ENCODE results near the gene PRKCA.

Gene PRKCA

DNA sequence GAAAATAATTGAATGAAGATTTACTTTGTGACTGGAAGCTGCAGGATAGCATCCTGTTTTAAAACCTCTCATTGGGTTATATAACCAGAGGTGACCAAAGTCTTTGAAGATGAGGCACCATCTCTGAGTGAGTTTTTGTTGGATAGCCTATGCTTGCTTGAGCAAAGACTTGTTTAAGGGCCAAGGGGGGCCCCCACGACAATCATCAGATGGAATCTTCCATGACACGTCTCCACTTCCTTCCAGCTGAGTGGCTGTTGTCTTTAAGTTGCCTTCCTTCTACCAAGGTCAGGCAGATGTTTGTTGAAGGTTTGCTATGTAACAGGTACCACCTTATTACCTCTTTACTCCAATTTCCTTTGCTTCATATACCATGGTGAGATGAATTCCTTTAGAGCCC lies 188.8 kb downstream of the PRKCA start:
- TF ChIP-seq, protein P1, sequence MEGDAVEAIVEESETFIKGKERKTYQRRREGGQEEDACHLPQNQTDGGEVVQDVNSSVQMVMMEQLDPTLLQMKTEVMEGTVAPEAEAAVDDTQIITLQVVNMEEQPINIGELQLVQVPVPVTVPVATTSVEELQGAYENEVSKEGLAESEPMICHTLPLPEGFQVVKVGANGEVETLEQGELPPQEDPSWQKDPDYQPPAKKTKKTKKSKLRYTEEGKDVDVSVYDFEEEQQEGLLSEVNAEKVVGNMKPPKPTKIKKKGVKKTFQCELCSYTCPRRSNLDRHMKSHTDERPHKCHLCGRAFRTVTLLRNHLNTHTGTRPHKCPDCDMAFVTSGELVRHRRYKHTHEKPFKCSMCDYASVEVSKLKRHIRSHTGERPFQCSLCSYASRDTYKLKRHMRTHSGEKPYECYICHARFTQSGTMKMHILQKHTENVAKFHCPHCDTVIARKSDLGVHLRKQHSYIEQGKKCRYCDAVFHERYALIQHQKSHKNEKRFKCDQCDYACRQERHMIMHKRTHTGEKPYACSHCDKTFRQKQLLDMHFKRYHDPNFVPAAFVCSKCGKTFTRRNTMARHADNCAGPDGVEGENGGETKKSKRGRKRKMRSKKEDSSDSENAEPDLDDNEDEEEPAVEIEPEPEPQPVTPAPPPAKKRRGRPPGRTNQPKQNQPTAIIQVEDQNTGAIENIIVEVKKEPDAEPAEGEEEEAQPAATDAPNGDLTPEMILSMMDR (IDR thresholded peaks at IDR 0.05; ENCODE audit: control insufficient read depth, extremely low read depth, insufficient read depth) = no peak
- H3K4me3 ChIP-seq (ENCODE audit: low read depth, low read length) = no peak overlapping the region
- no peak for DNase-seq (ENCODE audit: low read depth)

DNA sequence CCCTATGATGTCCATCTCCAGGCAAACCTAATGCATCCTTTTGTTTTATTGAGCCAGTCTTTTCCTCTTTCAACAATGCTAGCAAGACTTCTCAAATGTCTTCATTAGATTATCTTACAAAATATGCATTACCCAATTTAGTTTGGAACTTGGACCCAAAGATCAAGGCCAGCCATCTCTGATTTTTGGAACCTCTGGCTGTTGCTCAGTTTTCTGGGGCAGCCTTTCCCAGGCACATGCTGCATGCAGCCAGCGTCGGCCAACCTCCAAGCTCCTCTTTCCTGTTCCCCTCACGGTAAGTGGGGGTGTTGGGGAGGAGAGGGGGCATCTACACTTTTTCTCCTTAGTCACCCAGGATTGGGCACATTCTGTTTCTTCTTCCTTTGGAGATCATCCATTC lies 189.3 kb downstream of the PRKCA start:
- TF ChIP-seq, protein P1 (IDR thresholded peaks at IDR 0.05; ENCODE audit: control insufficient read depth, extremely low read depth, insufficient read depth) = no peak
- no peak for DNase-seq (ENCODE audit: low read depth)

DNA sequence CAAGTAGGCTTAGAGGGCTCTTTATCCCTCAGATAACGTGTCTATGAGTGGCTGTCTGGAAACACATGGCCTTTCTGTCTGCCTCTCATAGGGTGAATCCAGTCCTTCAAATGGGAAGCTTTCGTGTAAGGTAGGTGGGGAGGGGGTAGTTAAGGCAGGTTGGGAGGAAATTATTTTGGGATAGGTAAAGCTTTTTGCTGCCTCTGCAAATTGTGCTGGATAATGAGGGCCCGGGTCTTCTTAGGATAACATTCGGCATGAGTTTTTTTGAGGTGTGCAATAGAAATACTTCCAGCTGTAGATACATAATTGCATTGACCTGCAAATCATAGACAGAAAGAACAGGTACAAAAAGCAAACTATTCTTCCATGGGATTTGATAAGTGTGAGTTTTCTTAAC lies 189.7 kb downstream of the PRKCA start:
- H3K4me3 ChIP-seq (ENCODE audit: low read depth, low read length) = no peak overlapping the region
- DNase-seq (ENCODE audit: low read depth) = no peak
- TF ChIP-seq, protein P1 (IDR thresholded peaks at IDR 0.05; ENCODE audit: control insufficient read depth, extremely low read depth, insufficient read depth) = no peak

More for the DNA sequence above, 189.3 kb downstream of the PRKCA start:
- H3K4me3 ChIP-seq (ENCODE audit: low read depth, low read length) = no peak overlapping the region

DNA sequence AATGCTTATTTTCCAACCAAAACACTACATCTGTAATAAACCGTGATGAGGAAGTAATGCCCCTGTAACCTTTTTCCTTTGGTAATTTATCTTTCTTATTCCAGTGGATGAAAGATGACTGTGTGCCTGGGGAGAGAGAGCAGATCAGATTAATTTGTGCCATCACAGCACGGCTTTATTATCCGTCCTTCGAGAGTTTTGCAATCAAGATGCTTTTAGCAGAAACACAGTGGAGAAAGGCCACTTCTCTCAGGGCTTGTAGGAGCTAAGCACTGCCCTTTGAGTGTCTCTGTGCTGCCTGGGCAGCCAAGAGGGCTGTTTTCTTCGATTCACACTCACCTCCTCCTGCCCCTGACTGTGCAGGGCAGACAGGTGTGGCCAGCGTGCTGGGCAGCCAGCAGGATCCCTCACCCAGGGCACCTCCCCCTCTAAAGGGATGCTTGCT lies 190.2 kb downstream of the PRKCA start:
- TF ChIP-seq, protein P1 (IDR thresholded peaks at IDR 0.05; ENCODE audit: control insufficient read depth, extremely low read depth, insufficient read depth) = no peak

DNA sequence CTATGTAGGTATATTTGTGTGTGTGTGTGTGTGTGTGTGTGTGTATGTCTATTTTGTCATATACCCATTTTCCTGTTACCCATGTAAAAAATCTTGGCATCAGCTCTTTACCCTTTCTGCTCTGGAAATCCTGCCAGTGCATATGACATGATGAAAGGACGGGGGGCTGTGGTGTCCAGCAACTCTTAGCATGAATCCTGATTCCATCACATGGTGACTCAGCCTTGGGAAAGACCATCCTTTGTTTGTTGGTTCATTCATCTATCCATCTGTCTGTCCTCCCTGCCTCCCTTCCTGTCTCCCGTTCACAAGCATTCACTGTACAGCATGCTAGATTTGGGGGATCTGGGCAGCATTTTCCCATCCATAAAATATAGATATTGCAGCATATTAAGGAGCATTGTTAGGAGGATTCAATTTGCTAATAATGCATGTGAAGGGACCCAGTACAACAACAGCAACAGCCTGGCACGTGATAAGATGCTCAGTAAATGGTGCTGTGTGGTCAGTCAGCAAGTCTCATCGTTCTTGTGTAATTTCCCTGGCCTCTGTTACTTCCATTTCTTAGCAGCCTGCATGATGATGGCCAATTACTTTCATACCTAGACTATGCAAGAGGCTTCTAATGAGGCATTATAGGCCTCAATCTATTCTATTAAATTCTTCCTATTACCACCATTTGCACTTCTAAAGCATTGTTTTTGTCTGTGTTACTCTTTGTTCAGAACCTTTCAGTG lies 191.0 kb downstream of the PRKCA start:
- H3K4me3 ChIP-seq (ENCODE audit: low read depth, low read length) = no peak overlapping the region
- DNase-seq (ENCODE audit: low read depth) = no peak
- TF ChIP-seq, protein P1 (IDR thresholded peaks at IDR 0.05; ENCODE audit: control insufficient read depth, extremely low read depth, insufficient read depth) = no peak

More for the DNA sequence above, 190.2 kb downstream of the PRKCA start:
- no peak overlapping the region for H3K4me3 ChIP-seq (ENCODE audit: low read depth, low read length)
- DNase-seq (ENCODE audit: low read depth) = no peak

DNA sequence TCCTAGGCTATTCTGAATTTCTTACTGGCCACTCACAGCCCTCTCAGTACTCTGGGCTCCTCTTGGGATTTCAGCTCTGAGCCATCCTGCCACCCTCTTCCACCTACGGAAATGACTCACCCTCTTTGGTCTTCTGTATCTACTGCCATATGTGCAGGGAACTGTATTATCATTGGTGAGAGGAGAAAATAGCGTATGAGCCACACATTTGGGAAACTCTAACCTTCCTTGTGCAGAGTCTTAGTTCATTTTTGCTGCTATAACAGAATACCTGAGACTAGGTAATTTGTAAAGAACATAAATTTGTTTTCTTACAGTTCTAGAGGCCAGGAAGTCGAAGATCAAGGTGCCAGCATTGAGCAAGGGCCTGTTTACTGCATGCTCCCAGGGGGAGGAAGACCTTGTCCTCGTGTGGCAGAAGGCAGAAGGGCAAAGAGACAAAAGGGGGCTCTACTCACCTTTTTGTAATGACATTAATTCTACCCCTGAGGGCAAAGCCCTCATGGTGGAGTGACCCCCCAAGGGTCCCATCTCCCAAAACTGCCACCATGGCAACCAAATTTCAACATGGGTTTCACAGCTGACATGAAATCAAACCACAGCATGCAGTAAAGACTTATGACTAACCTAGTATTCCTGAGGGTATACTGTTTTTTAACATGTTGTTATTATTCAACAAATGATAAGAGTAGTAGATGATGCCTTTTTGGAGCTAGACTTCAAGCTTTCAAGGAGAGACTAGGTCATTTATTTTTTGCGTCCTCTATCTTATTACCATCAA lies 191.8 kb downstream of the PRKCA start:
- TF ChIP-seq, protein P1 (IDR thresholded peaks at IDR 0.05; ENCODE audit: control insufficient read depth, extremely low read depth, insufficient read depth) = no peak
- DNase-seq (ENCODE audit: low read depth) = no peak
- H3K4me3 ChIP-seq (ENCODE audit: low read depth, low read length) = no peak overlapping the region
